SU-DHL-6 (cell line): ENCODE data around the gene ZNF708.
"Not testable (repeated sequence)": the region's sequence is repeated elsewhere in the genome, so short reads cannot be mapped to it uniquely, and the experiment has no call there.

Experiments
- H2AFZ ChIP-seq: fragments of 200-600 bp; sonication (generic); 2 replicates; pipeline ENCODE4 v1.6.1; 2014; ENCODE audit warnings: low read depth, mild to moderate bottlenecking, moderate library complexity, mixed read lengths, antibody characterized with exemption, low read length; ENCODE audit not compliant: severe bottlenecking
- H3F3A ChIP-seq: fragments of 200-600 bp; shearing (Covaris generic); 2 replicates; pipeline ENCODE4 v1.6.0; 2016; ENCODE audit warnings: antibody characterized with exemption, mild to moderate bottlenecking; ENCODE audit not compliant: insufficient read depth
- H3K27ac ChIP-seq: fragments of 200-600 bp; sonication (generic); 2 replicates; pipeline ENCODE4 v1.5.1; 2016; ENCODE audit warnings: low read depth, mild to moderate bottlenecking, low read length, moderate library complexity, mixed read lengths
- H3K27me3 ChIP-seq: fragments of 200-600 bp; sonication (generic), shearing (Covaris generic); 2 replicates; pipeline ENCODE4 v1.6.0; 2014; ENCODE audit warnings: mild to moderate bottlenecking, low read length
- H3K36me3 ChIP-seq: fragments of 200-600 bp; sonication (generic); 2 replicates; pipeline ENCODE4 v1.6.1; 2014; ENCODE audit warnings: mild to moderate bottlenecking, low read length, mixed read lengths
- H3K4me2 ChIP-seq: fragments of 300-600, 200-600 bp; shearing (Covaris generic), sonication (generic); 2 replicates; pipeline ENCODE4 v1.6.0; 2014; ENCODE audit warnings: low read length, low read depth, mild to moderate bottlenecking; ENCODE audit not compliant: poor library complexity, severe bottlenecking
- H3K4me3 ChIP-seq: fragments of 200-600 bp; sonication (generic); 2 replicates; pipeline ENCODE4 v1.5.1; 2014; ENCODE audit warnings: antibody characterized with exemption, low read length, mild to moderate bottlenecking, mixed read lengths; ENCODE audit not compliant: insufficient read depth, poor library complexity, severe bottlenecking
- H3K79me2 ChIP-seq: fragments of 200-600 bp; sonication (generic); 2 replicates; pipeline ENCODE4 v1.6.1; 2014; ENCODE audit warnings: mild to moderate bottlenecking, low read length, moderate library complexity; ENCODE audit not compliant: insufficient read depth
- H3K9ac ChIP-seq: fragments of 200-600 bp; sonication (generic); 2 replicates; pipeline ENCODE4 v1.7.0; 2014; ENCODE audit warnings: mild to moderate bottlenecking, low read length
- H3K9me2 ChIP-seq: fragments of 200-600 bp; sonication (generic); replicated peaks from 2 replicates; pipeline ENCODE4 v1.6.1; 2014; ENCODE audit warnings: low read length; ENCODE audit not compliant: insufficient read depth
- H3K9me3 ChIP-seq: fragments of 200-600 bp; sonication (generic); 2 replicates; pipeline ENCODE4 v1.6.1; 2014; ENCODE audit warnings: low read length, mixed read lengths; ENCODE audit not compliant: insufficient read depth
- H4K20me1 ChIP-seq: fragments of 200-600 bp; sonication (generic); 2 replicates; pipeline ENCODE4 v1.6.1; 2014; ENCODE audit warnings: low read depth, mild to moderate bottlenecking, antibody characterized with exemption, low read length, moderate library complexity, mixed read lengths
- EZH2phosphoT487 ChIP-seq: fragments of 200-600 bp; sonication (generic), shearing (Covaris generic); conservative IDR thresholded peaks from 2 replicates; pipeline ENCODE4 v1.6.1; 2018; ENCODE audit warnings: mild to moderate bottlenecking, antibody characterized with exemption, low read length, moderate library complexity, mixed read lengths
- TF ChIP-seq, protein P1 (sequence below): fragments of 200-600 bp; sonication (generic); IDR thresholded peaks from one replicate; pipeline ENCODE4 v1.5.1; 2017; ENCODE audit warnings: antibody characterized with exemption, mild to moderate bottlenecking, low read length, moderate library complexity; ENCODE audit not compliant: insufficient read depth, poor library complexity, severe bottlenecking

Gene ZNF708

DNA sequence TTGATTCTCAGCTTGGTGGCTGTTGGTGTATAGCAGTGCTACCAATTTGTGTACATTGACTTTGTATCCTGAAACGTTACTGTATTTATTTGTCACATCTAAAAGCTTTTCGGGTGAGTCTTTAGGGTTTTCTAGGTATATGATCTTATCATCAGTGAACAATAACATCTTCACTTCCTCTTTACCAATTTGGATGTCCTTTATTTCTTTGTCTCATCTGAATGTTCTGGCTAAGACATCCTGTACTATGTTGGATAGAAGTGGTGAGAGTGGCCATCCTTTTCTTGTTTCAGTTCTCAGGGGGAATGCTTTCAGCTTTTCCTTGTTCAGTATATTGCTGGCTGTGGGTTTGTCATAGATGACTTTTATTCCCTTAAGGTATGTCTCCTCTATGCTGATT, 23.6 kb upstream of the ZNF708 start:
- no peaks in the 10 kb centered on the region for H3F3A ChIP-seq
- no peak overlapping the region for H3K9ac ChIP-seq
- no peaks in the 10 kb centered on the region for H4K20me1 ChIP-seq
- H3K79me2 ChIP-seq: no peaks in the 10 kb centered on the region
- no peaks in the 10 kb centered on the region for H3K9me2 ChIP-seq
- no peak for TF ChIP-seq EZH2phosphoT487
- TF ChIP-seq, protein P1, sequence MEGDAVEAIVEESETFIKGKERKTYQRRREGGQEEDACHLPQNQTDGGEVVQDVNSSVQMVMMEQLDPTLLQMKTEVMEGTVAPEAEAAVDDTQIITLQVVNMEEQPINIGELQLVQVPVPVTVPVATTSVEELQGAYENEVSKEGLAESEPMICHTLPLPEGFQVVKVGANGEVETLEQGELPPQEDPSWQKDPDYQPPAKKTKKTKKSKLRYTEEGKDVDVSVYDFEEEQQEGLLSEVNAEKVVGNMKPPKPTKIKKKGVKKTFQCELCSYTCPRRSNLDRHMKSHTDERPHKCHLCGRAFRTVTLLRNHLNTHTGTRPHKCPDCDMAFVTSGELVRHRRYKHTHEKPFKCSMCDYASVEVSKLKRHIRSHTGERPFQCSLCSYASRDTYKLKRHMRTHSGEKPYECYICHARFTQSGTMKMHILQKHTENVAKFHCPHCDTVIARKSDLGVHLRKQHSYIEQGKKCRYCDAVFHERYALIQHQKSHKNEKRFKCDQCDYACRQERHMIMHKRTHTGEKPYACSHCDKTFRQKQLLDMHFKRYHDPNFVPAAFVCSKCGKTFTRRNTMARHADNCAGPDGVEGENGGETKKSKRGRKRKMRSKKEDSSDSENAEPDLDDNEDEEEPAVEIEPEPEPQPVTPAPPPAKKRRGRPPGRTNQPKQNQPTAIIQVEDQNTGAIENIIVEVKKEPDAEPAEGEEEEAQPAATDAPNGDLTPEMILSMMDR: no peak
- no peak overlapping the region for H3K27ac ChIP-seq
- peaks cover 6% of the 10 kb centered on the region; the same call in 1 of the 2 replicates for H3K9me3 ChIP-seq
- H3K4me2 ChIP-seq: no peak overlapping the region
- no peaks in the 10 kb centered on the region for H3K36me3 ChIP-seq
- no peak overlapping the region for H2AFZ ChIP-seq
- H3K4me3 ChIP-seq: no peak overlapping the region
- H3K27me3 ChIP-seq: no peaks in the 10 kb centered on the region

DNA sequence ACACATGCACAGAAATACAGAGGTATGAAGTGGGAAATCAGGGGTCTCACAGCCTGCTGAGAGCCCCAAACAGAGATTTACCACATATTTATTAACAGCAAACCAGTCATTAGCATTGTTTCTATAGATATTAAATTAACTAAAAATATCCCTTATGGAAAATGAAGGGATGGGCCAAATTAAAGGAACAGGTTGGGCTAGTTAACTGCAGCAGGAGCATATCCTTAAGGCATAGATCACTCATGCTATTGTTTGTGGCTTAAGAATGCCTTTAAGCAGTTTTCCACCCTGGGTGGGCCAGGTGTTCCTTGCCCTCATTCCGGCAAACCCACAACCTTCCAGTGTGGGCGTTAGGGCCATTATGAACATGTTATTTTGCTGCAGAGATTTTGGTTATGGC, 15.6 kb upstream of the ZNF708 start:
- not testable (repeated sequence) for H3F3A ChIP-seq, H3K27ac ChIP-seq, H3K4me2 ChIP-seq, H3K36me3 ChIP-seq, H3K79me2 ChIP-seq, H3K9ac ChIP-seq, H3K9me3 ChIP-seq, H2AFZ ChIP-seq, H3K9me2 ChIP-seq, H3K4me3 ChIP-seq, H4K20me1 ChIP-seq, H3K27me3 ChIP-seq

DNA sequence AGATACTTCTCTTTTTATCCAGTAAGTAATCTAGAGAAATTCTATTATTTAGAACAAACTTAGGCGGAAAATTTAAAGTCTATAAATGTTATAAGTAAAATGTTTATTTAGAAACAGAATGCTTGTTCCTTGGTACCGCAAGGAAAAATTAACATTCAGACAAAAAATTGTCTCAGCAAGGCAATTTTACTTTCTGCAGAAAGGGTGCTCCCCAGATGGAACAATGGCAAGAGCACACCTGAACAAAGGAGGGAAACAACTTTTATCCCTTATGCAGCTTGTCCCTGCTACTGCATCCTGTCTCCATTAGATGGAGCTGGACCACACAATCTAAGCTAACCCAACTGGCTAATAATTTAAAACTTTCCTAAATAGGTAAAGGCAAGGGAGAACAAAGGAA, 6.5 kb upstream of the ZNF708 start:
- no peak overlapping the region for H2AFZ ChIP-seq
- TF ChIP-seq, protein P1: no peak
- TF ChIP-seq EZH2phosphoT487: no peak
- H3K27me3 ChIP-seq: no peaks in the 10 kb centered on the region
- H3F3A ChIP-seq: peaks cover 5% of the 10 kb centered on the region; the same call in 1 of the 2 replicates
- H3K9me2 ChIP-seq: no peaks in the 10 kb centered on the region
- no peaks in the 10 kb centered on the region for H3K36me3 ChIP-seq
- H3K4me3 ChIP-seq: no peak overlapping the region
- no peak overlapping the region for H3K27ac ChIP-seq
- H3K9ac ChIP-seq: no peak overlapping the region
- no peaks in the 10 kb centered on the region for H4K20me1 ChIP-seq
- peaks cover 24% of the 10 kb centered on the region; the same call in 1 of the 2 replicates for H3K9me3 ChIP-seq
- H3K79me2 ChIP-seq: no peaks in the 10 kb centered on the region
- no peak overlapping the region for H3K4me2 ChIP-seq

DNA sequence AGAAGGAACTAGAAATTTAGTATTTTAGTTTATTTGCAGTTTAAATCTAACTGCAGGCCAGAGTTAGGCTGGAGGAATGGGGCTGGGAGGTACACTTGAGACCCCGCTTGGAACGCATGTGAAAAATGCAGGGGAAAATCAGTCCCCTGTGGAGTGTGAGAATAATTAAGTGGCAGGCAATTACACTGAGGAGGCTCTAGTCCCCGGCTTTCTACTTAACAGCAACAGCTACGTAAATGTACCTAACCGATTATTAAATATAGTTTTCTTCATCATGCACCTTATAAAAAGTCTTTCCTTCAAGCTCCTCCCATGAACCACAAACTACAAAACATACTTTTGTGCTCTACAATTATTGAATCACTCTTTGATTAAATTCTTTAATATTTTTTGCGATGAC, 804 bp downstream of the ZNF708 start:
- no peak for TF ChIP-seq EZH2phosphoT487
- TF ChIP-seq, protein P1: no peak
- Histone ChIP-seq H4K20me1 (no peaks in the 10 kb centered on the region), H3K9me3 (peaks cover 6% of the 10 kb centered on the region; the same call in 1 of the 2 replicates), H3K4me3 (peak overlapping the region; percentile 98), H3K27me3 (no peaks in the 10 kb centered on the region), H3K36me3 (peaks cover 13% of the 10 kb centered on the region), H3K9ac (peak overlapping the region; percentile 93), H3K9me2 (no peaks in the 10 kb centered on the region), H3F3A (no peaks in the 10 kb centered on the region), H3K4me2 (peak overlapping the region; percentile 87), H2AFZ (peak overlapping the region; percentile 93), H3K79me2 (peaks cover 55% of the 10 kb centered on the region), H3K27ac (peak overlapping the region; percentile 87)
